Osteoblast (primary cell): ENCODE measurements around the gene TMEM219. TPM values are rescaled to one million over a fixed set of nuclear protein-coding genes. Genes with fewer than 3 reads are reported as not detected.
"Not testable (repeated sequence)": the region's sequence is repeated elsewhere in the genome, so short reads cannot be mapped to it uniquely, and the experiment has no call there.

Experiments
- DNase-seq: peaks from one replicate; pipeline ENCODE4 v3.0.0; 2011; ENCODE audit warnings: low spot score, mixed read lengths; ENCODE audit not compliant: insufficient read length; ENCODE audit errors: missing footprints
- H2AFZ ChIP-seq: 2 replicates; pipeline ENCODE4 v1.6.0; 2011; ENCODE audit warnings: mild to moderate bottlenecking, low read length
- H3K27ac ChIP-seq: 2 replicates; pipeline ENCODE4 v1.5.1; 2011; ENCODE audit warnings: mild to moderate bottlenecking, low read depth, low read length, moderate library complexity
- H3K27me3 ChIP-seq: 2 replicates; pipeline ENCODE4 v1.6.0; 2012; ENCODE audit warnings: mild to moderate bottlenecking, control low read depth, inconsistent platforms, low read length, moderate library complexity; ENCODE audit not compliant: insufficient read depth
- H3K36me3 ChIP-seq: 2 replicates; pipeline ENCODE4 v1.5.1; 2011; ENCODE audit warnings: mild to moderate bottlenecking, low read length, control low read depth, moderate library complexity; ENCODE audit not compliant: insufficient read depth
- H3K4me1 ChIP-seq: 2 replicates; pipeline ENCODE4 v1.5.1; 2011; ENCODE audit warnings: mild to moderate bottlenecking, low read length, control low read depth, moderate library complexity; ENCODE audit not compliant: insufficient read depth
- H3K4me2 ChIP-seq: 2 replicates; pipeline ENCODE4 v1.6.0; 2011; ENCODE audit warnings: mild to moderate bottlenecking, low read length; ENCODE audit not compliant: insufficient read depth
- H3K4me3 ChIP-seq: fragments of 200-600 bp; sonication (generic); 3 replicates; pipeline ENCODE4 v1.5.1; 2012; ENCODE audit warnings: mild to moderate bottlenecking, low read length, inconsistent platforms; ENCODE audit not compliant: insufficient read depth
- H3K79me2 ChIP-seq: 2 replicates; pipeline ENCODE4 v1.6.0; 2012; ENCODE audit warnings: mild to moderate bottlenecking, low read length, control low read depth, inconsistent platforms; ENCODE audit not compliant: insufficient read depth
- H3K9me3 ChIP-seq: 2 replicates; pipeline ENCODE4 v1.5.1; 2011; ENCODE audit warnings: low read depth, low read length, control low read depth
- H4K20me1 ChIP-seq: 2 replicates; pipeline ENCODE4 v1.6.0; 2012; ENCODE audit warnings: mild to moderate bottlenecking, low read length, control low read depth; ENCODE audit not compliant: insufficient read depth
- CTCF ChIP-seq: IDR thresholded peaks from 2 replicates; pipeline ENCODE4 v1.5.1; 2011; ENCODE audit warnings: mild to moderate bottlenecking, low read depth, low read length, moderate library complexity; ENCODE audit errors: extremely low read depth
- total RNA-seq: library from RNA; depleted of rRNA; stranded (reverse); fragments of >200 nt; gene quantifications from 2 replicates; pipeline ENCODE4 v1.2.3, GENCODE V29; 2012

TMEM219 gene
- total RNA-seq, 1 donor: 84.0 TPM

GRCh38 chr16:30016555-30017276, 54.8 kb downstream of the TMEM219 start:
- Histone ChIP-seq H2AFZ (no peak overlapping the region), H3K36me3 (no peaks in the 10 kb centered on the region), H3K27ac (no peak overlapping the region), H3K79me2 (no peaks in the 10 kb centered on the region), H3K4me2 (no peak overlapping the region), H3K4me3 (no peak overlapping the region), H3K4me1 (peaks cover 6% of the 10 kb centered on the region), H3K27me3 (peaks cover 8% of the 10 kb centered on the region), H4K20me1 (no peaks in the 10 kb centered on the region), H3K9me3 (no peaks in the 10 kb centered on the region)
- TF ChIP-seq CTCF: no peak
- no peak for DNase-seq

GRCh38 chr16:30017277-30017656, 55.4 kb downstream of the TMEM219 start:
- TF ChIP-seq CTCF: no peak
- Histone ChIP-seq H2AFZ (no peak overlapping the region), H3K4me3 (no peak overlapping the region), H4K20me1 (no peaks in the 10 kb centered on the region), H3K27ac (no peak overlapping the region), H3K4me2 (no peak overlapping the region), H3K27me3 (peaks cover 3% of the 10 kb centered on the region), H3K36me3 (no peaks in the 10 kb centered on the region), H3K9me3 (no peaks in the 10 kb centered on the region), H3K4me1 (peaks cover 1% of the 10 kb centered on the region), H3K79me2 (no peaks in the 10 kb centered on the region)
- no peak for DNase-seq

GRCh38 chr16:30017937-30018336, 56.1 kb downstream of the TMEM219 start:
- H3K79me2 ChIP-seq, H2AFZ ChIP-seq, H3K4me3 ChIP-seq, H3K27ac ChIP-seq, H4K20me1 ChIP-seq, H3K4me1 ChIP-seq, H3K4me2 ChIP-seq, H3K36me3 ChIP-seq, H3K9me3 ChIP-seq, DNase-seq, H3K27me3 ChIP-seq: not testable (repeated sequence)

GRCh38 chr16:30018731-30019158, 56.9 kb downstream of the TMEM219 start:
- Histone ChIP-seq H3K27ac (no peak overlapping the region), H3K27me3 (peaks cover 2% of the 10 kb centered on the region), H3K4me1 (no peaks in the 10 kb centered on the region), H3K79me2 (no peaks in the 10 kb centered on the region), H3K9me3 (no peaks in the 10 kb centered on the region), H3K4me3 (no peak overlapping the region), H4K20me1 (no peaks in the 10 kb centered on the region), H3K36me3 (no peaks in the 10 kb centered on the region), H3K4me2 (no peak overlapping the region), H2AFZ (no peak overlapping the region)
- DNase-seq: no peak
- no peak for TF ChIP-seq CTCF

Other genes with a start within 250 kb of the TMEM219 start
- gene C16orf54, start 216.1 kb upstream of the TMEM219 start, total RNA-seq: 0.59 and 0.72 TPM in 2 replicates
- not detected in 2 replicates for gene ZG16, start 183.8 kb upstream of the TMEM219 start, total RNA-seq
- 8.3 and 12.4 TPM in 2 replicates for gene KIF22, start 171.3 kb upstream of the TMEM219 start, total RNA-seq
- 221 and 267 TPM in 2 replicates for gene MAZ, start 155.6 kb upstream of the TMEM219 start, total RNA-seq
- 1.4 and 4.1 TPM in 2 replicates for gene PRRT2, start 149.9 kb upstream of the TMEM219 start, total RNA-seq
- 16.8 and 19.9 TPM in 2 replicates for gene PAGR1, start 145.9 kb upstream of the TMEM219 start, total RNA-seq
- 273 and 274 TPM in 2 replicates for gene MVP, start 141.6 kb upstream of the TMEM219 start, total RNA-seq
- 105 and 107 TPM in 2 replicates for gene CDIPT, start 98.9 kb upstream of the TMEM219 start, total RNA-seq
- 1.5 and 2.9 TPM in 2 replicates for gene SEZ6L2, start 62.5 kb upstream of the TMEM219 start, total RNA-seq
- 0.88 and 1.8 TPM in 2 replicates for gene ASPHD1, start 61.6 kb upstream of the TMEM219 start, total RNA-seq
- 8.5 and 11.9 TPM in 2 replicates for gene KCTD13, start 35.9 kb upstream of the TMEM219 start, total RNA-seq
- gene TAOK2, start 11.8 kb downstream of the TMEM219 start, total RNA-seq: 37.1 and 39.1 TPM in 2 replicates
- 3.5 and 5.8 TPM in 2 replicates for gene HIRIP3, start 33.5 kb downstream of the TMEM219 start, total RNA-seq
- gene INO80E, start 34.2 kb downstream of the TMEM219 start, total RNA-seq: 14.5 and 16.8 TPM in 2 replicates
- gene DOC2A, start 48.9 kb downstream of the TMEM219 start, total RNA-seq: not detected in 2 replicates
- gene C16orf92, start 61.1 kb downstream of the TMEM219 start, total RNA-seq: not detected in 2 replicates
- 0.36 TPM in 1 of 2 replicates, not detected in the other for gene TLCD3B, start 69.2 kb downstream of the TMEM219 start, total RNA-seq
- 579 and 705 TPM in 2 replicates for gene ALDOA, start 103.7 kb downstream of the TMEM219 start, total RNA-seq
- 175 and 178 TPM in 2 replicates for gene PPP4C, start 113.9 kb downstream of the TMEM219 start, total RNA-seq
- gene TBX6, start 129.8 kb downstream of the TMEM219 start, total RNA-seq: 0.29 and 0.36 TPM in 2 replicates
- gene YPEL3, start 134.1 kb downstream of the TMEM219 start, total RNA-seq: 28.2 and 31.2 TPM in 2 replicates
- gene GDPD3, start 151.5 kb downstream of the TMEM219 start, total RNA-seq: 0.36 and 0.88 TPM in 2 replicates
- gene MAPK3, start 161.1 kb downstream of the TMEM219 start, total RNA-seq: 40.2 and 40.7 TPM in 2 replicates
- gene CORO1A, start 221.5 kb downstream of the TMEM219 start, total RNA-seq: 0.36 and 0.59 TPM in 2 replicates
- 26.8 and 64.8 TPM in 2 replicates for gene BOLA2B, start 231.6 kb downstream of the TMEM219 start, total RNA-seq
- 19.9 and 23.3 TPM in 2 replicates for gene SLX1A, start 231.8 kb downstream of the TMEM219 start, total RNA-seq
- 4.1 and 6.2 TPM in 2 replicates for gene SULT1A3, start 237.2 kb downstream of the TMEM219 start, total RNA-seq